Erythroblast (primary cell): Measurements from ENCODE around the gene ZNF536.

Source experiments
- GATA1 ChIP-seq: IDR thresholded peaks from 2 replicates; pipeline ENCODE4 v1.6.1; 2011; ENCODE audit warnings: low read depth, mild to moderate bottlenecking, control low read depth, low read length, moderate library complexity
- POLR2A ChIP-seq: IDR thresholded peaks from 2 replicates; pipeline ENCODE4 v1.6.1; 2011; ENCODE audit warnings: mild to moderate bottlenecking, low read length

- TF ChIP-seq POLR2A (no peak), GATA1 (no peak)
These were observed 194.7 kb downstream of the ZNF536 start for GRCh38 chr19:30566681-30567420.
